Tibial artery (tissue), 4 donors: Measurements from ENCODE around the gene KDM5A.
"Not testable (repeated sequence)": the region's sequence is repeated elsewhere in the genome, so short reads cannot be mapped to it uniquely, and the experiment has no call there.

Source experiments
- DNase-seq, 2 donors: peaks; one replicate each; pipeline ENCODE4 v3.0.0-alpha.2; 2019
- H3K27ac ChIP-seq, 2 donors: fragments of 200-600 bp; sonication (generic) in 1 of 2; 1 replicate in 1 of 2; 2 replicates in 1 of 2; pipeline ENCODE4 v1.5.1; 2018 to 2019; ENCODE audit warnings: mild to moderate bottlenecking in 1 of 2
- H3K27me3 ChIP-seq, 2 donors: fragments of 200-600 bp; sonication (generic) in 1 of 2; one replicate each; pipeline versions ENCODE4 v1.5.1 to v1.6.0; 2016 to 2019
- H3K36me3 ChIP-seq, 3 donors: fragments of 200-600 bp; sonication (generic) in 2 of 3; one replicate each; pipeline ENCODE4 v1.5.1; 2016 to 2019; ENCODE audit warnings: mild to moderate bottlenecking in 2 of 3
- H3K4me1 ChIP-seq, 4 donors: fragments of 200-600 bp; sonication (generic) in 2 of 4; 1 replicate in 3 of 4; 2 replicates in 1 of 4; pipeline ENCODE4 v1.5.1; 2016 to 2019
- H3K4me3 ChIP-seq, 2 donors: fragments of 200-600 bp; sonication (generic) in 1 of 2; 1 replicate in 1 of 2; 2 replicates in 1 of 2; pipeline ENCODE4 v1.5.1; 2018 to 2019; ENCODE audit warnings: mild to moderate bottlenecking in 2 of 2
- H3K9me3 ChIP-seq, 3 donors: fragments of 200-600 bp; sonication (generic) in 1 of 3; one replicate each; pipeline ENCODE4 v1.5.1; 2016 to 2019
- CTCF ChIP-seq, 2 experiments: fragments of 200-600 bp in 1 of 2; fragments of 450-650 bp in 1 of 2; IDR thresholded peaks; one replicate each; pipeline ENCODE4 v1.5.1; 2017 to 2019; ENCODE audit warnings: antibody characterized with exemption in 2 of 2, mild to moderate bottlenecking in 1 of 2, moderate library complexity in 1 of 2
- intact Hi-C: fragments of 100-400 bp; cut with DNase I; formaldehyde crosslinking; loops from one replicate; pipeline ENCODE4 v1.15.0; 2023; ENCODE audit warnings: low total_unique reads

Gene KDM5A

GRCh38 chr12:367972-368371, 21.1 kb downstream of the KDM5A start:
- DNase-seq = no peak
- no peak overlapping the region for H3K4me3 ChIP-seq
- H3K27me3 ChIP-seq = no peaks in the 10 kb centered on the region
- intact Hi-C loops = no loop called here
- H3K36me3 ChIP-seq = peaks cover 46 to 76% (median 57%) of the 10 kb centered on the region in 3 donors
- H3K27ac ChIP-seq = no peak overlapping the region
- H3K4me1 ChIP-seq = no peaks in the 10 kb centered on the region
- peaks cover 0 to 13% (median 8%) of the 10 kb centered on the region in 3 donors for H3K9me3 ChIP-seq
- no peak for TF ChIP-seq CTCF (IDR thresholded peaks at IDR 0.05)

- peaks cover 58 to 88% (median 68%) of the 10 kb centered on the region in 3 donors for H3K36me3 ChIP-seq
- intact Hi-C loops = no loop called here
- no peak for DNase-seq
- TF ChIP-seq CTCF (IDR thresholded peaks at IDR 0.05) = no peak
- H3K4me3 ChIP-seq = no peak overlapping the region
- H3K4me1 ChIP-seq = no peaks in the 10 kb centered on the region
- no peak overlapping the region for H3K27ac ChIP-seq
- H3K27me3 ChIP-seq = no peaks in the 10 kb centered on the region
- peaks cover 0 to 13% (median 8%) of the 10 kb centered on the region in 3 donors for H3K9me3 ChIP-seq
Measured at GRCh38 chr12:366820-367219, 22.3 kb downstream of the KDM5A start.

- H3K36me3 ChIP-seq = peaks cover 80 to 96% (median 93%) of the 10 kb centered on the region in 3 donors
Measured at GRCh38 chr12:359091-359490, 30.0 kb downstream of the KDM5A start.

GRCh38 chr12:356276-356988, 32.7 kb downstream of the KDM5A start:
- Histone ChIP-seq H3K36me3 (peaks cover 82 to 97% (median 94%) of the 10 kb centered on the region in 3 donors), H3K9me3 (peaks cover 0 to 5% (median 0%) of the 10 kb centered on the region in 3 donors), H3K4me1 (peaks cover 0 to 6% (median 0%) of the 10 kb centered on the region in 4 donors), H3K4me3 (no peak overlapping the region), H3K27ac (no peak overlapping the region), H3K27me3 (no peaks in the 10 kb centered on the region)
- no peak for TF ChIP-seq CTCF (IDR thresholded peaks at IDR 0.05)
- intact Hi-C loops = no loop called here
- DNase-seq = no peak

More at GRCh38 chr12:359091-359490, 30.0 kb downstream of the KDM5A start:
- no peak for TF ChIP-seq CTCF (IDR thresholded peaks at IDR 0.05)
- H3K27ac ChIP-seq = no peak overlapping the region
- H3K27me3 ChIP-seq = no peaks in the 10 kb centered on the region
- DNase-seq = no peak
- H3K4me1 ChIP-seq = no peaks in the 10 kb centered on the region
- no peak overlapping the region for H3K4me3 ChIP-seq
- intact Hi-C loops = no loop called here
- H3K9me3 ChIP-seq = peaks cover 0 to 5% (median 0%) of the 10 kb centered on the region in 3 donors

GRCh38 chr12:351197-351596, 37.9 kb downstream of the KDM5A start:
- intact Hi-C loops, H3K4me3 ChIP-seq, DNase-seq, H3K9me3 ChIP-seq, H3K27me3 ChIP-seq, H3K27ac ChIP-seq, H3K4me1 ChIP-seq: not testable (repeated sequence)
- H3K36me3 ChIP-seq = peaks cover 80 to 84% (median 84%) of the 10 kb centered on the region in 3 donors

- H3K4me3 ChIP-seq, H3K9me3 ChIP-seq, H3K27me3 ChIP-seq, DNase-seq, H3K4me1 ChIP-seq, intact Hi-C loops, H3K27ac ChIP-seq: not testable (repeated sequence)
- peaks cover 65 to 70% (median 70%) of the 10 kb centered on the region in 3 donors for H3K36me3 ChIP-seq
Measured at GRCh38 chr12:349625-350024, 39.5 kb downstream of the KDM5A start.

- H3K4me1 ChIP-seq, intact Hi-C loops, H3K27me3 ChIP-seq, DNase-seq, H3K4me3 ChIP-seq, H3K9me3 ChIP-seq, H3K27ac ChIP-seq: not testable (repeated sequence)
- peaks cover 25 to 42% (median 39%) of the 10 kb centered on the region in 3 donors for H3K36me3 ChIP-seq
Measured at GRCh38 chr12:343036-343435, 46.1 kb downstream of the KDM5A start.
